Stimulated activated CD8-positive, alpha-beta memory T cell treated with anti-CD3 and anti-CD28 coated beads, Interleukin-7, amount 100 ng/mL, for 4 hours (primary cell): ENCODE data around the gene RABEP1.

Source experiments
- DNase-seq, 2 donors: peaks; one replicate each; pipeline ENCODE4 v3.0.0-alpha.2; 2020; ENCODE audit warnings: low read depth in 2 of 2

RABEP1 gene

DNA sequence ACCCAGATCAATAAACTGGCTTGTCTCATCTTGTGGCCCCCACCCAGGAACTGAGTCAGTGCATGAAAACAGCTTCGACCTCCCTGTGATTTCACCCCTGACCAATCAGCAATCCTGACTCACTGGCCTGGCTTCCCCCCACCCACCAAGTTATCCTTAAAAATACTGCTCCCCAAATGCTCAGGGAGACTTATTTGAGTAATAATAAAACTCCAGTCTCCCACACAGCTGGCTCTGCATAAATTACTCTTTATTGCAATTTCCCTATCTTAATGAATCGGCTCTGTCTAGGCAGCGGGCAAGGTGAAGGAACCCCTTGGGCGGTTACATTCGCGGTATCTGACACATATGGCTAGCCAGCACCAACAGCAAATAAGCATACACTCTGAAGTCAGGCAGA is 9.8 kb upstream of the RABEP1 start:
- DNase-seq, result no peak

DNA sequence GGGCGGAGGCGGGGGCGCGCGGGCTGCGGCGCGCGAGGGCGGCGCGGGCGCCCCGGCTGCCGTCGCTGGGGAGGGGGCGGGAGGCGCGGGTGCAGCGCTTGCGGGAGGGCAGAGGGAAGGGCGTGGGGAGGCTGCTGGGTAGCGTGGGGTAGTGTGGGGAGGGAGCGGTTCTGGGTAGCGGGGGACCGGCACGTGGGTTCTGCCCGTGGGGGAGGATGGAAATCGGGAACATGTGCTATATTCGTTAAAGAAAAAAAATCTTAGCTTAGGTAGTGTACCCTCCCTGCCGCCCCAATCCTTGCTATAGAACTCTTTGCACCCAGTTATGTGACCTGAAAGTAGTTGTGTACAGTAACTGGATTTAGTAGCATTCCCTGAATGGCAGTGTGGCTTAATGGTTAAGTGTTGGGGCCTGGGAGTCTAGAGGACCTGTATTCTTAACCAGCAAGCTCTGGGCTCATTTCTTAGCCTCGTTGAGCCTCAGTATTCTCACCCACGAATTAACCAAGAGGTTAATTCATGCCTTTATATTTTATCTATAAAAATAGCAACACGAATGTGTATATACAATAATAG is 646 bp downstream of the RABEP1 start:
- peak; percentile 52 to 71 for DNase-seq

DNA sequence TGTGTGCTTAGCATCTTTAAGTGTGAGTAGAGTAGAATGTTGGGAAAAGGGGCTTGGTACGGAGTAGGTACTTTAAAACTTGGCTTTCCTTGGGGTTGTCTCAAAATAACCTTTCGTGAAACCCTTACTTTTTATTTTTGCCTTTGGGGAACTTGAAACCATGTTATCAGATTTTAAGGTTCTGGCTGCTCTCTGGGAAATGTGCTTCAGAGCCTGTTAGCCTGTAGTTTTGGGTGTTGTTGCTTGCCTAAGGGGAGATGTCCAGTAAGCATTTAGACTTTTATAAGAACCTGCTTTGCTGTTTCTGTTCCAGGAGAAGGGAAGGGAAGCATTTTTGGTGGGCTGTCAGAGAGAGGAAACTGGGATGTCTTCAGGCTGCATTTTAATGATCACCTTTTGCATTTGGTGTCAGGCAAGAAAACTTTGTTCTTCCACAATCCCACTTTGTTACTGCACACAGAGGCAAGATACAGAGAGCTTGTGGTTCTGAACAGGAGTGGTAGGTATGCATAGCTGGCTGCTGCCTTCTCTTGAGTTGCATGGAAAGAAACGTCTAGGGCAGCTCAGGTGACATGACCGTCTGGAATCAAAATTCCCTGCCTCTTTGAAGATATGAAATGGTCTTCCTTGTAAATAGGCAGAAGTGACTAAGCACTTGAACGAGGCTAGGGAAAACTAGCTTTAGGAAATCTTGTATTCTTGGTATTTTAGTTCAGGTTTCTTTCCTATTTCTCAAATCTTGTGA is 1.7 kb downstream of the RABEP1 start:
- DNase-seq, result no peak

DNA sequence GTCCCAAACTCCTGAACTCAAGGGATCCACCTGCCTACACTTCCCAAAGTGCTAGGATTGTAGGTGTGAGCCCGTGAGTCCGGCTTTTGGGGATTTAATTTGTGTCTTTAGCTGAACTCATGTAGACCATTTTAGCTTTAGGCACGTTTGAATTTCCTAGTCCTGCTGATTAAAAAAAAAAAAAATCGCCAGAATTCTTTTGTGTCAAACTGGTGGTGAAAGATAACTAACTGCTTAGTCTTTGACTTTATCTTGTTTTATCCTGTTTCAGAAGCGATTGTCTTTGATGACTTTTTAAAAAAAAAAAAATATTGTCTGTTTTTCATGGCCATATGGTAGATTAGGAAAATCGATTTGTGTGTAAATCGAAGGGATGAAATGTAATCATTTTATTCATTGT is 2.6 kb downstream of the RABEP1 start:
- DNase-seq, result no peak

DNA sequence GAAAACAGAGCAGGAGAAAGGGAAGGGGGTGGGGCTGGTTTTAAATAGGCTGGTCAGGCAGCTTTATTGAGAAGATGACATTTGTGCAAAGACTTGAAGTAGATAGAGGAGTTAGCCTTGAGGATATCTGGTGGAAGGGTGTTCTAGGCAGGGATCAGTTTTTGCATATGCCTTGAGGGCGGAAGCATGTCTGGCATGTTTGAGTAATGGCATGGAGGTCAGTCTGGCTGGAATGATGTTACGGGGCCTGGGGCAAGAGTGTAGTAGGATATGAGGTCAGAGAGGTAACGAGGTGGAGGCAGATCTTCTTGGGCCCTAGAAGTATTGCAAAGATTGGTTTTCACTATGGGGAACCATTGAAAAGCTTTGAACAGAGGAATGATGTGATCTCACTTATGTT is 4.8 kb downstream of the RABEP1 start:
- no peak for DNase-seq

DNA sequence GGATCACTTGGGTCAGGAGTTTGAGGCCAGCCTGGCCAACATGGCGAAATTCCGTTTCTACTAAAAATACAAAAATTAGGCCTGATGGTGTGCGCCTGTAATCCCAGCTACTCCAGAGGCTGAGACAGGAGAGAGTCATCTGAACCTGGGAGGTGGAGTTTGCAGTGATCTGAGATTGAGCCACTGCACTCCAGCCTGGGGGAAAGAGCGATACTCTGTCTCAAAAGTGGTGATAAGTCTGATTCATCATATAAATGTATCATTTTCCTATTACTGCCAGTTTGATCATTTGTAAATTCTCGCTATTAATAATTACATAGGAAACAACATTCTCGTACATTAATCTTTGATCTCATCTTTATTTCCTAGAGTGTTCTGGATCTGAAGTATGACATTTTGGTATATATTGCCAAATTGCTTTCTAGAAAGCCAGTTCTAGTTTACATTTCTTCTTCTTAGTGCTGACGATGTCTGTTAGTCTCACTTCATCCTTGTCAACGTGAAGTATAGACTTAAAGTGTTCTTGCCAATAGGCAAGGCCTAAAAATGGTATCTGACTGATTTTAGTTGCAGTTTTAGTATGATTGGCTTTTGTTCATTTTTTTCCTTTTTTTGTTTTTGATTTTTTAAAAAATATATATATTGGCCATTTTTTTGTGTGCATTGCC is 9.7 kb downstream of the RABEP1 start:
- no peak for DNase-seq

DNA sequence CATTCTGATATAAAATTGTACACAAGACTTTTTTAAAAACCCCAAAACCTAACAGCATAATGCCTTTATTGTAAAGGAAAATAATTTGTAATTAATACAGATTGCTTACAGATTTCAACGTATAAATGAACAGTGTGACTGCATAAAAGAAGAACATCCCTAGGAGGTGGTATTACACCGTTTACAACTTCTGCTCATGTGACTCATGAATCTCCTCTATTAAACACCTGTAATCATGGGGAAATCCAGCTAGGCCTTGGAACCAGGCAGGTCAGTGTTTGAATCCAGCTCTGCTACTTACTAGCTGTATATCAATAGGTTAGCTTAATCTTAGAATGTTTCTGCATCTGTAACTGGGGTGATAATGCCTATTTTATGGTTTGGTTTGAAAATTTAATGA is 15.2 kb downstream of the RABEP1 start:
- DNase-seq, result no peak

DNA sequence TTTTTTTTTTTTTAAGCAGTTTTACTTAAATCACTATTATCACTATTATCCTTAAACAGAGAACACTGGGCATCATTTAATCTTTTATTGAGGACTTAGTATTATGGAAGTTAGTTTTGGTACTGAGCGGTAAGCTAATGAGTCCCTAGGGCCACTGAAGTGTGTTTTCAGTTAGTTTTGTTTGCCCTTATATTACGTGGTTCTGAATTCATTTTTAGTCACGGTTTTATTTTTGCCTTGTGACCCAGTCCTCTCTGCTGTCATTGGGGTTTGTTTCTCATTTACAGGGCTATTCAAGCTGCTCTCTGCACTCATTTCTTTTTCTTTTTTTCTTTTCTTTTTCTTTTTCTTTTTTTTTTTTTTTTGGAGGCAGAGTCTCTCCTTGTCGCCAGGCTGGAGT is 17.3 kb downstream of the RABEP1 start:
- no peak for DNase-seq

DNA sequence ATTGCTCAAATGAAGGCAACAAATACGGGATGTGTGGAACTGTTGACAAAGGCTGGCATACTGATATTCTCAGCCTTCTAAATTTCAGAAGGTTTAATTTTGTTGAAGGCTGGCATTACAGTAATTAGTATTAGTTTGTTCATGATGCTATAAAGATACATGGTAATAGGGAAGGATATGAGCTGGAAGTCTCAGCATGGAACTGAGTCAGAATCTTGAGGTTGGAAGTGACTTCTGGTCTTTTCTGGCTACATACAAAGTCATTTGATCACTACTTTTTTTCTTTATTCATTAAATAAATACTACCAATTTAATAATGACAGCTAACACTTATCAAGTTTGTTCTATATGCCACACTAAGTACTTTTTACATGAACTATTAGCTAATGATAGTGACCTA is 22.6 kb downstream of the RABEP1 start:
- DNase-seq, result no peak

DNA sequence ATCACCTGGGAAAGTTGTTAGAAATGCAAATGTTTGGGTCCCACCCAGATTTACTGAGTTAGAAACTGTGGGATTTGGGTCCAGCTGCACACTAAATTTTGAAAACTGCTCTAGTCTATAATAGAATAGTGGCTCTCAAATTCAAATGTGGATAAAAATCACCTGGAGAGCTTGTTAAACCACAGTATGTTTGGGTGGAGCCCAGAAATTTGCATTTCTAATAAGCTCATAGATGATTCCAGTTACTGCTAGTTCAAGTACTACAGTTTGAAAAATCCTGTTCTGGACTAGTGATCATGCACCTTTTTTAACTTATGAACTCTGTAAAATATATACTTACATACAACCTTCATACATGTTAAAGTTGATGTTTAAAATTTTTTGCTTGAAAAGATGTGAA is 27.8 kb downstream of the RABEP1 start:
- DNase-seq, result no peak

DNA sequence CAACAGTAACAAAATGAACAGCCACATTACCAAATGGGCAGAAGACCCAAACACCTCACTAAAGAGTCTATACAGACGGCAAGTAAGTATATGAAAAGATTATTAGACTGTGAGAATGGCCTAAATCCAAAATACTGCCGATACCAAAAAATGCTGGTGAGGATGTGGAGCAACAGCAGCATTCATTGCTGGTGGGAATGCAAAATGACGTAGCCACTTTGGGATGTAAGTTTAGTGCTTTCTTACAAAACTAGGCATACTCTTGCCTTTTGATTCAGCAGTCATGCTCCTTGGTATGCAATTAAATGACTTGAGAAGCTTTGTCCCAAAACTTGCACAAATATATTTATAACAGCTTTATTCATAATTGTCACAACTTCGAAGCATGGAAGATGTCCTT is 43.8 kb downstream of the RABEP1 start:
- no peak for DNase-seq

DNA sequence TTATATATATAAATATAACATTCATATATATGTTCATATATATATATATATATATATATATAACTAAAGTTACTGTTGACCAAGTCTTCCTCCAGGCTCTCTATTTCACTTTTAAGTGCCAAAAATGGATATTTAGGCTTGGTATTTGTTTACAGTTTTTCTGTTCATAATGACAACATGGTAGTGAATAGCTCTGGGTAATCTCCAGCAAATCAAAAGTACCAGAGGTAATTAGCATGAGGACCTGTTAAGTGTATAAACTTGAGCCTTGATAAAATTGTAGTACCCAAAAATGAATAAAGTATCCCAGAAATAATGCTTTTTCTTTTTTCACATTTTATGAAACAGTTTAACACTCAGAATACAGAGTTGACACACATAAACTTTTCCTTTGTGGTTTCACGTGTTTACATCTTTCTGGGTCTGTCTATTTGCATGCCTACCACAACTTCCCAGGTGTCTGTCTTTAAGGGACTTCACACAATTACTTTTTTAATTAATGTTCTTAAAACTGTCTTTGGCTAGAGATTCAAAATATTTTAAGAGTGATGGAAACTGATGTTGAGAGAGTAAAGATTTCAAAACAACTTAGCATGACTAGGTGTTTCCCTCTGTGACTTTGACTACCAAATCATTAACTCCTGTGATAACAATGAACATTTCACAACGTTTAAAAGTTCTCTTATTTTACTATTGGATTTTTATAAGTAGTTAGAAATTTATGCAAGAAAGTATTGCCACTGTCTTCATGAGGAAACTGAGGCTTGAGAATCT is 47.9 kb downstream of the RABEP1 start:
- DNase-seq, result no peak

DNA sequence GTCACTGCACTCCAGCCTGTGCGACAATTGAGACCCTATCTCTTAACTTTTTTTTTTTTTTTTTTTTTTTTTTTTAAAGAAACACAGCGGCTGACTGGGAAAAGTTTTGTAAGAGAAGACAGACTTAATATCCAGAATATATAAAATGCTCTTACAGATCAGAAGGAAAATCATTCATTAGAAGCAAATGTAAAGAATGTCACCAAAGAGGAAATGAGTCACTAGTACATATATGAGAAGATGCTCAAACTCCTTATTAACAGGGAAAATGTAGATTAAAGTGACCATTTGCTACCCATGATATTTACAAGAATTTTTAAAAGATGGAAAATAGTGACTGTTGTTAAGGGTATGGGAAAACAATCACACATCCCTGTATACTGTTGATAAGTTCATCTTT is 48.9 kb downstream of the RABEP1 start:
- no peak for DNase-seq

DNA sequence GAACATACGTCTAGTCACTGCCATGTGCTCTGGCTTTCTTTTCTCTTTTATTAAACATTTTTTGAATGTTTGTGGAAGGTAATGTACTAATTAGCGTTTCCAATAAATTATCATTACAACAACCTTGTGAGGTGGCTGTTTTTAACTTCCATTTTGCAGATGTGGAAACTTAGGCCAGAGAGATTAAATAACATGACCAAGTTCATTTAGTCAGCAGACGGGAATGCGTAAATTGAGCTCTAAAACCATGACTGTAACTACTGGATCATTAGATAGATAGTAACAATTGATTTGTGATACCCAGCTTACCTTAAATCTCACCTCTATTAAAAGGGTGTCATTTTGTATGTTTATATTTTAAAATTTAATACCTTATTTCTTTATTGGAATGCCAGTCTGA is 49.4 kb downstream of the RABEP1 start:
- DNase-seq, result no peak

DNA sequence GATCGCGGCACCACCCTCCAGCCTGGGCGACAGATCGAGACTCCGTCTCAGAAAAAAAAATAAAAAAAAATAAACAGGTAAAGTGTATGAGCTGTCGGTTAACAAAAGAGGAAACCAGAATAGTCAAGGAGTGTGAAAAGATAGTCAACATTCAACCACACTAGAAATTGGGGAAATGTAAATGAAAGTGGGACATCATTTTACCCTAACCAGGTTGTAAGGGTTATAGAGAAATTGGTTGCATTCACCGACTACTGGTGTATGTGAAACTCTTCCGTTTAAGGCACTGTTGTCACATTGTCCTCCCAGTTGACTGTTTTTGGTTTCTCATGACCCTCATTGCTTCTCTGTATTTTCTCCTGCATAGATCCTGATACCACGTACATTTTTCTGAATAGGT is 62.8 kb downstream of the RABEP1 start:
- DNase-seq, result no peak

DNA sequence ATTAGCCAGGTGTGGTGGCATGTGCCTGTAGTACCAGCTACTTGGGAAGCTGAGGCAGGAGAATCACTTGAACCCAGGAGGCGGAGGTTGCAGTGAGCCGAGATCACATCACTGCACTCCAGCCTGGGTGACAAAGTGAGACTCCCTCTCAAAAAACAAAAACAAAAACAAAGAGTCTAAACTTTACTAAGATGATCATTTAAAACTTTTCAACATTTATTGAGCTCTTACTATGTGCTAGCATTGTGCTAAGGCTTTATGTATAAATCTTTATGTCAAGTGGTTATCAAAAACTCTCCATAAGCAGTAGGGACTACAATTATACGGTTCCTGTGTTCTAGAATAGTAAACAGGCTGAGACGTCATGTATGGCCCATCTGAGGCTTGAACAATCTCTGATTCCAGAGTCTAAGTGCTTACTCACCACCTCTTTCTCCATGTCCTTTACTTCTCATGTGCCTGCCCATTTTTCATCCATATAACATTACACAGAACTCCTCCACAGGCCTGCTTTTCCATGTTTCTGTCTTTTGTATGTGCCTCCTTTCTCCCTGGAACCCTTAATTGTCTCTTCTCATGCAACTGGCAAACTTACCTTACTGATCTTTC is 70.7 kb downstream of the RABEP1 start:
- no peak for DNase-seq

DNA sequence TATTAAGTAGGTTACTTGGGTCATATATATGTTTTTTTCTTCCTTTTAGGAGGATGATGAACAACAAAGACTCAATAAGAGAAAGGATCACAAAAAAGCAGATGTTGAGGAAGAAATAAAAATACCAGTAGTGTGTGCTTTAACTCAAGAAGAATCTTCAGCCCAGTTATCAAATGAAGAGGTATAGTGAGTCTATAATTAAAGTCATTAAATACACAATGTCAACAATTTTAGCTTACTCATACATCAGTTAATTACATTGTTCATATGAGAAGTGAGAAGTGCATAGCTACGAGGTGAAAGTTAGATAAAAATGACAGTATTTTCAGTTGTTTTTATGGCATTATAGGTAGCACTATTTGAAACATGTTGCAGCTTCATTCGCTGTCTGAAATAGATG is 72.2 kb downstream of the RABEP1 start:
- DNase-seq, result no peak

DNA sequence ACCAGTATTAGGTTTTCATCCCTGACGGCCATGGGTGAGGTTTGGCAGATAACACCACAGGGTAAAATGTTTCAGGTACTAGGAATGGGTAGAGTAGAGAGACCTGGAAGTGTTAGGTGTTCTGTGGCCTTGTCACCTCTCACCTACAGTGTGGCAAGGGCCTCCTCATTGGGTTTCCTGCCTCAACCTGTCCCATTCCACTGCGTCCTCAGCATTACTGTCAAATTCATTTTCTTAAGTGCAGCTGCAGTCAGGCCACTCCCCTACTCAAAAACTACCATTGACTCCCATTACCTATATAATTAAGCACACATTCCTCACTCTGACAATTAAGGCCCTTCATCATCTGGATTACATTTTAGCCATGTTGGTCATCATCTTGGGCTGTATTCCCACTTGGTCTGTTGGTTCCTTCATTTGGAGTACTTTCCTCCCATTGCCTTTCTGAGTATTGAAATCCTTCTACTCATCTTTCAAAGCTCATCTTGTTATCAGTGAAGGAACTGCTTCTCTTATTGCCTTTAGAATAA is 72.9 kb downstream of the RABEP1 start:
- no peak for DNase-seq

DNA sequence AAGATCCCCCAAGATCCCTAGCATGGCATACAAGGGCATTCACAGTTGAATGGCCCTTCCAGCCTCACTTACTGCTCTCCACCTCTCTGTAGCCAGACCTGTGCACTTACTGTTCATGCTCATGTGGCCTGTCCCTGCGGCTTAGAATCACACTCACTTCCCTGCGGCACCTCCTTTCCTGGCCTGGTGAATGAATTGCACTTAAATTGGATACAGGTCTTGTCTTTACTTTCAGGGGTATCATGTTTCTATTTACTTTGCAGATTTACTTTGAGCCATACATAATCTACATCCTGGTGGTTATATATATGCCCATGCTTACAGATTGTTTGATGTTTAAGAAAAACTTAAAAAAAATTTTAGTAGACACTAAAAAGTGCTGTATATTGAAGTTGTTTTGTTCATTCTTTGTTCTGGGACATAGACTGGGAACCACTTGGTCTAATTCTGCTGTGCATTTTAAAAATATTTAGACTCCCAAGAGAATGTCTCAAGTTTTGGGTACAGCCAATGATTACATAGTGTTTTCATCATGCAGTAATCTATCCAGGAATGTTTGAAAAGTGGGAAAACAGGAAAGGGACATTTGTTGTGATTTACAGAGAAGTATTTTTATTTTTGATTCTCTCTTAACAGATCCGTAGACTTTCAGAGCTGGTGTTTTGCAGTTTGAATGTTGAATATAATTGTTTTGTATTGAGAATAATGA is 73.5 kb downstream of the RABEP1 start:
- DNase-seq, result no peak

DNA sequence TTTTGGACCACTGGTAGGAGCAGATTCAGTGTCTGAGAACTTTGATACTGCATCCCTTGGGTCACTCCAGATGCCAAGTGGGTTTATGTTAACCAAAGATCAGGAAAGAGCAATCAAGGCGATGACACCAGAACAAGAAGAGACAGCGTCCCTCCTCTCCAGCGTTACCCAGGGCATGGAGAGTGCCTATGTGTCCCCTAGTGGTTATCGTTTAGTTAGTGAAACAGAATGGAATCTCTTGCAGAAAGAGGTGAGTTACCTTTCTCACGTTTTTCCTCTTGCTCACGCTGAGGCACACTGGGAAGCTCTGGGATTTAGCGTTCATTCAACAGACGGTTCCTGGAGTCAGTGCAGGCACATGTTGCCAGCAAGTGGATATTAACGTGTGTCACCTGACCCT is 79.3 kb downstream of the RABEP1 start:
- no peak for DNase-seq

DNA sequence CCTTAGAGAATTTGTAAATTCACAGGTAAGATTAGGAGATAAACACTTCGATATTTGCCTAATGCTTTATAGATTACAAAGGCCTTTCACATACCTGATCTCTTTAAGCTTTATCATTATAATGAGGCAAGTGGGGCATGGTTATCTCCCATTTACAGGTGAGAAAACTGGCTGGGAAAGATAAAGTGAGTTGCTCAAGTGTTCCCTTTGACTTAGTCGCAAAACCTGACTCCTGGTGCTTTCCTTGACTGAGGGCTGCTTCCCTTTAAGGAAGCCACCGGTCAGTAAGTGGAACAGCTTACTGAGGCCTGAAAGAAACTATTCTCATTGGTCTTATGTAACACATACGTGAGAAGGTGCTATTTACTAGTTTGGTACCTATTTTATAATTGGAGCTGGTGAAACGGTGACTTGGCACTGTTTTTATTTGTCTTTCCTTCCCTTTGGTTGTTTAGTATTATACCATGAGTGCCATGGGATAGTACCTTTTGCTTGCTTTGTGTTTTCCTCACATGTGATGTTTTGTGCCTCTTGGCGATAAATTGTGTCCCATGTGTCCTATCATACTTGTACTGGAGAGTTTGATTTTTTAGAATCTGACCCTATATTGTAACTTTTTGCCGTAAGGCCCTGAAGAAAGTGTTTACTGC is 80.2 kb downstream of the RABEP1 start:
- no peak for DNase-seq
